KBM-7 (cell line): ENCODE data around the gene GNAO1.

Source experiments
- DNase-seq: peaks from one replicate; pipeline ENCODE4 v3.0.0-alpha.2; 2015
- in situ Hi-C: fragments of 300-500 bp; cut with MboI; formaldehyde crosslinking; loops from 2 replicates; pipeline ENCODE4 v1.14.3; 2020; ENCODE audit warnings: low sequenced_read_pairs, low pct_unique_long_range_greater_than_20kb, mixed read lengths

Gene GNAO1

DNA sequence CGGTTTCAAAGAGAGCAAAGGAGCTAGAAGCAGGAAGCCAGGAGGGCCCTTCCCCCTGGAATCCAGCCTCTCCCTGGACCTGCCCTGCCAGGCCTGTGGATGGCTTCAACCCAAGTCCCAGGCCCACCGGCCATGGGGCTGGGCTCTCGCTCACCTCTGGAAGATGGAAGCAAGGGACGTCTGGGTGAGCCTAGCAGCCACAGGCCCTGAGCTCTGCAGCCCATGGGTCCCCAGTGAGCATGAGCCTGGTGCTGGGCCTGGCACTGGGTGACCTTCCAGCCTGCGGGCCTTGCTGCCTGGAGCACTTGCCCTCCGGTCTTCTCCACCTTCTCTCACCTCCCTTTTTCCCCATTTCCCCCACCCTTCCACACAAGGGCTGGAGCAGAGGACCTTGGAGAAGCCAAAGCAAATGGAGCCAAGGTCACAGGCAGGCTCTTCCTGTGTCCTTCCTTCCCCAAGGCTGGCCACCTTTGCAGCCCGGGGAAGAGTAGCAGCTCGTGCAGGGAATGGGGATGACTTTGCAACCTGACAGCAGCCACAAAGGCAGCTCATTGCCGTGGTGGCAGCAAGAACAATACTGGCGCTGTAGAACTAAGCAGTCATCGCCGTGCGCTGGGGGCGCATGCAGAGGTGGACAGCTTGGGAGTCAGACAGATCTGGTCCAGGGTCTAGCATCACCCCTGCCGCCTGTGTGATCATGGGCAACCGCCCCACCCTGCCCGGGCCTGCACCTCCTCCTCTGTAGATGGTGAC lies 147.5 kb downstream of the GNAO1 start:
- DNase-seq = no peak
- in situ Hi-C loops = no loop called here

- in situ Hi-C loops = no loop called here
- no peak for DNase-seq
These were observed 148.3 kb downstream of the GNAO1 start for GRCh38 chr16:56339431-56340195.

- DNase-seq = no peak
- in situ Hi-C loops = no loop called here
These were observed 149.1 kb downstream of the GNAO1 start for GRCh38 chr16:56340416-56340815.

DNA sequence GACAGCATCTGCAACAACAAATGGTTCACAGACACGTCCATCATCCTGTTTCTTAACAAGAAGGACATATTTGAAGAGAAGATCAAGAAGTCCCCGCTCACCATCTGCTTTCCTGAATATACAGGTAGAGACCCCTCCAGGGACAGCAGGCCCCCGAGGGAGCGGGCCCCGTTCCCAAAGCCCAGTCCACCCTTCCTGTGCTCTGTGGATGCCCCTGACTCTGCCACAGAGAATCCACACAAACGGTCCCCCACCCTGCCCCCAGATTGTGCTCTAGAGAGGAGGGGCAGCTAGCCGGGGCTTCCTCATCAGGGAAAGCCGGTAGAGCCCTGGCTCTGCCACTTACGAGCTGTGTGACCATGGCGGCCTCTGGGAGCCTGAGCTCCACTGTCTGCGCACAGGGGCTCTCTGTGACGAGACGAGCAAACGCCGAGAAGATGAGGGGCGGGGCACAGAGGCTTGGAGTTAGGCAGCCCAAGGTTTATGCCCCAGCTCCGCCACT lies 149.6 kb downstream of the GNAO1 start:
- DNase-seq = no peak
- in situ Hi-C loops = no loop called here

DNA sequence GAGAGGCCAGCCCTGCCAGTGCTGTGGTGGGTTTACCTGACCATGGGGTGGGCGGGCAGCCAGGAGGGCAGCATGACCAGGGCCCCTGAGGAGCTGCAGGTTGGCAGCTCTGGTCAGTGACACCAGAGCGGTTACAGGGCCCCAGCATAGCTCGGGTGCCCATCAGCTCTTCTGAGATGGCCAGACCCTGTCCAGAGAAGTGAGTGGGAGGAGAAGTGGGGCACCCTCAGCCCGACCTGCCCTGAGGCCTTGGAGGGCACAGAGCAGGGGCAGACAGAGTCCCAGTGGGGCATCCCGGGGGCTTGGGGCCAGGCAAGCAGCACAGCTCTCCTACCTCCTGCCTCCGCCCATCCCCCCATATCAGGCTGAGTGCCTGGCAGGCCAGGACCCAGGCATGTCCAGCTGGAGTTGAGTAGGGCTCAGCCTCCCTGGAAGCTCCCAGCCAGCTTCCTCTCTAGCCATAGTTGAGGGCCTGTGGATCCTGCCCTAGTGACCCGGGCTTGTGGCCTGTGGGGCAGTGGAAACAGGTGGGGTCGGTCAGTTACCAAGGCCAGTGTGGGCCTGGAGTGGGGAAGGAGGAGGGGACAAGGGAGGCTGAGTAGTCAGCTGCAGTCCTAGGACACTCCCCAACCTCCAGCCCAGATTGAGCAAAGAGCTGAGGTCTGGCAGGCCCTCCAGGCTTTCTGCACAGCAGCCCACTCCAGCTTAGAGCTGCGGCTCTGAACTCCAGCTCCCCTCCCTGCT lies 150.5 kb downstream of the GNAO1 start:
- DNase-seq = no peak
- in situ Hi-C loops = no loop called here

- in situ Hi-C loops = no loop called here
- DNase-seq = no peak
These were observed 152.6 kb downstream of the GNAO1 start for GRCh38 chr16:56343661-56344517.

- DNase-seq = no peak
- in situ Hi-C loops = no loop called here
These were observed 153.5 kb downstream of the GNAO1 start for GRCh38 chr16:56344518-56345405.

GRCh38 chr16:56345406-56346050 lies 154.2 kb downstream of the GNAO1 start:
- in situ Hi-C loops = no loop called here
- DNase-seq = no peak

GRCh38 chr16:56346131-56346890 lies 155.0 kb downstream of the GNAO1 start:
- in situ Hi-C loops = no loop called here

DNA sequence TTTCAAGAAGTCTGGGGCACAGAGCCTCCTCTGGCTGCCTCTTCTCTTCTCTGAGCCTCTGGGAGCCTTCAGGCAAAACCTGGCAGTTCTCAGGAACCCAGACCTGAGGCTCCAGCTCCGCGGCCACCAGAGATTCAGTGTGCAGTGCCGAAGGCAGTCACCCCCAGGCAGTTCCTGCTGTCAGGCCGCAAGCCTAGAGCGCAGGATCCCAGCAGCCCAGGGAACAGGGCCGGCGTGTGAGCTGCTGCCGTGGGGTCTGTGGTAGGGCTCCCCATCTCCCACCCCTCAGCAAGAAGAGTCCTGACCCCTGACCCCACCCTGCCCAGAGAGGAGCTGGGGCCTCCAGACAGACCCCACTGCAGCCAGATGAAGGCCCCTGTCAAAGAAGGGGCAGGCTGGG lies 155.9 kb downstream of the GNAO1 start:
- DNase-seq = no peak
- in situ Hi-C loops = no loop called here

More at GRCh38 chr16:56346131-56346890, 155.0 kb downstream of the GNAO1 start:
- DNase-seq = no peak

GRCh38 chr16:56347670-56348069 lies 156.4 kb downstream of the GNAO1 start:
- no peak for DNase-seq
- in situ Hi-C loops = no loop called here

- DNase-seq = no peak
- in situ Hi-C loops = no loop called here
These were observed 157.1 kb downstream of the GNAO1 start for GRCh38 chr16:56348168-56349085.

GRCh38 chr16:56349086-56349415 lies 157.8 kb downstream of the GNAO1 start:
- in situ Hi-C loops = no loop called here
- DNase-seq = no peak

DNA sequence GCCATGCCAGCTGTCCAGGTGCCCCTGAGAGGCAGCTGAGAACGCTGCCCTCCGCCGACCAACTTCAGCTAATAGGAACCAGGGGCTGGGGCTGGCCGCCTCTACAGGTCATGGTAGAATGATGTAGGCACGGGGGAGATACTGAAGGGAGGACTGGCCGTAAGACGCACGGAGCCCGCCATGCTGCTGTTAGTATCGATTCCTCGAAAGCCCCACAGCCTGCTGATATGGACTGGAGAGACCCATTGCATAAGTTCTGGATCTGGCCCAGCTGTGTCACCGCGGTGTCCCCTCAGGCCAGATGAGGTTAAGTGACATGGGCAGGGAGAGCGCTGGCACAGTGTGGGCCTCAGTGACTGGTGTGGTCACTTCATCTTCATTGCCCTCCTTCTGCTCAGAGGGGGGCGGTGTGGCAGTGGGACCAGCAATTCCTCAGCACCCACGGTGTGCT lies 158.4 kb downstream of the GNAO1 start:
- DNase-seq = no peak
- in situ Hi-C loops = no loop called here

DNA sequence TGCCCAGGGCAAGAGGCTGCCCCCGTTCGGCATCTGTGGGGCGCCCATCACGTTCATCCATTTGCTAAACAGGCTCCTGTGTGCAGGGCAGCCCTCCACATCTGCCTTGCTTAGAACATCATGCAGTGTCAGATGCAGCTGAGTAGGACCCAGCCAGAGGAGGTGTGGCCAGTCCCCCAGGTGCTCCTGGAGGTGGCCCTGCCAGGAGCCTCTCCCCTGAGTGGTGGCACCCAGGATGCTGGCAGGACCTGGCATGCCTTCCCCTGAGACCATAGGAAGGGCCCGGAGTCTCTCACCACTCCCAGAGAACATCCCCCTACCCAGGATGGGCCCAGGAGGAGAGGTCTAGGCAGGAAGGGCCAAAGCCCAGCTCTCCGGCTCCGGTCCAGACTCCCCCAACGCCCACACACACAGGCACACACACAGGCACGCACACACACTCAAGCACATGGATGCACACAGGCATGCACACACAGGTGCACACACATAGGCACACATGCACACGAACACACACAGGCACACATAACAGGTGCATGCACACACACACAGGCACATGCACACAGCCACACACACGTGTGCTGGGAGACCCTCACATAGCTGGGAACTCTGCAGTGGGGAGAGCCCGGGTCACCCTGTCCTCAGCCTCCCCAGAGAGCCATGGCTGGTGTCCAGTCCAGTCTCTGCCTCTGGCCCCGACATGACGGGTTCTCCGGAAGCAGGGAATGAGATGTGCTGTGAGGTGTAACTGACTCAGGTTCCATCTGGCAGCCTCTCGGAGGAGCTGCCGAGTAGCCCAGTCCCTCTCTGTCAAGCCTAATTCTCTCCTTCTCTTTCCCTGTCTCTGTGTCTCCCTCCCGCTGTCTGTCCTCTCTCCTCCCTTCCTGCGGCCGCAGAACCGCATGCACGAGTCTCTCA lies 159.5 kb downstream of the GNAO1 start:
- in situ Hi-C loops = no loop called here
- no peak for DNase-seq
